Neural cell (in vitro differentiated cells): ENCODE measurements around the gene ACSS1.

ENCODE experiments used
- CTCF ChIP-seq: fragments of 450-650 bp; IDR thresholded peaks from 2 replicates; pipeline ENCODE4 v1.5.1; 2014; ENCODE audit warnings: antibody characterized with exemption, mild to moderate bottlenecking, moderate library complexity; ENCODE audit not compliant: poor library complexity, severe bottlenecking
- POLR2AphosphoS5 ChIP-seq: IDR thresholded peaks from 2 replicates; pipeline ENCODE4 v1.6.1; 2012
- RAD21 ChIP-seq: fragments of 450-650 bp; conservative IDR thresholded peaks from 2 replicates; pipeline ENCODE4 v1.6.1; 2014; ENCODE audit warnings: antibody characterized with exemption, mild to moderate bottlenecking, moderate library complexity

- no peak for TF ChIP-seq RAD21
- TF ChIP-seq CTCF: no peak
- TF ChIP-seq POLR2AphosphoS5: no peak
These were observed 2.0 kb downstream of the ACSS1 start for GRCh38 chr20:25055711-25056495.
